Fibroblast of lung (primary cell): ENCODE measurements around the gene MS4A18. TPM values are rescaled to one million over a fixed set of nuclear protein-coding genes. Genes with fewer than 3 reads are reported as not detected.

ENCODE experiments used
- DNase-seq, 2 donors: peaks; one replicate each; pipeline versions ENCODE4 v3.0.0 to v3.0.0-alpha.2; 2010; ENCODE audit warnings: low read depth in 2 of 2
- H2AFZ ChIP-seq: 2 replicates; pipeline ENCODE4 v1.5.1; 2012; ENCODE audit warnings: low read length, control low read depth, inconsistent platforms
- H3K27ac ChIP-seq: 2 replicates; pipeline ENCODE4 v1.5.1; 2011; ENCODE audit warnings: low read length, control low read depth; ENCODE audit not compliant: insufficient read depth
- H3K27me3 ChIP-seq: 2 replicates; pipeline ENCODE4 v1.5.1; 2011; ENCODE audit warnings: mild to moderate bottlenecking, low read length; ENCODE audit not compliant: control insufficient read depth, insufficient read depth
- H3K36me3 ChIP-seq: 2 replicates; pipeline ENCODE4 v1.5.1; 2011; ENCODE audit warnings: low read length; ENCODE audit not compliant: control insufficient read depth, insufficient read depth
- H3K4me1 ChIP-seq: 2 replicates; pipeline ENCODE4 v1.5.1; 2011; ENCODE audit warnings: low read length; ENCODE audit not compliant: control insufficient read depth, insufficient read depth; ENCODE audit errors: extremely low read depth
- H3K4me2 ChIP-seq: 2 replicates; pipeline ENCODE4 v1.5.1; 2011; ENCODE audit warnings: low read length, control low read depth; ENCODE audit not compliant: insufficient read depth; ENCODE audit errors: extremely low read depth
- H3K4me3 ChIP-seq, 4 experiments: fragments of 200-600 bp in 1 of 4; sonication (generic) in 1 of 4; replicated peaks in 1 of 4; 2 replicates each; pipeline ENCODE4 v1.5.1; 2011 to 2016; ENCODE audit warnings: low read length in 4 of 4, low read depth in 3 of 4, mild to moderate bottlenecking in 3 of 4, control low read depth in 2 of 4, inconsistent platforms in 1 of 4, mixed read lengths in 1 of 4; ENCODE audit not compliant: insufficient read depth in 1 of 4; ENCODE audit errors: control extremely low read depth in 1 of 4
- H3K79me2 ChIP-seq: 2 replicates; pipeline ENCODE4 v1.5.1; 2012; ENCODE audit warnings: mild to moderate bottlenecking, low read length, inconsistent platforms; ENCODE audit not compliant: control insufficient read depth, insufficient read depth
- H3K9ac ChIP-seq: 2 replicates; pipeline ENCODE4 v1.5.1; 2011; ENCODE audit warnings: mild to moderate bottlenecking, low read length, control low read depth; ENCODE audit not compliant: insufficient read depth
- H3K9me3 ChIP-seq: 2 replicates; pipeline ENCODE4 v1.5.1; 2012; ENCODE audit warnings: low read depth, low read length; ENCODE audit not compliant: control insufficient read depth, insufficient read depth
- H4K20me1 ChIP-seq: 2 replicates; pipeline ENCODE4 v1.5.1; 2011; ENCODE audit warnings: low read length; ENCODE audit not compliant: control insufficient read depth, insufficient read depth; ENCODE audit errors: extremely low read depth
- EZH2 ChIP-seq: IDR thresholded peaks from 2 replicates; pipeline ENCODE4 v1.5.1; 2012; ENCODE audit warnings: low read length, control low read depth, mild to moderate bottlenecking; ENCODE audit errors: missing control alignments
- polyA plus RNA-seq, 2 donors: library from polyadenylated mRNA; depleted of rRNA in 1 of 2; stranded (reverse) in 1 of 2; unstranded in 1 of 2; fragments of >200 nt; gene quantifications; 2 replicates each; pipeline ENCODE4 v1.2.1, GENCODE V29; 2011 to 2012; ENCODE audit warnings: missing spikeins in 1 of 2
- total RNA-seq: library from RNA; depleted of rRNA; stranded (reverse); fragments of >200 nt; gene quantifications from 2 replicates; pipeline ENCODE4 v1.2.1, GENCODE V29; 2014
- TF ChIP-seq, protein P1 (sequence below), 2 donors: IDR thresholded peaks in 1 of 2; conservative IDR thresholded peaks in 1 of 2; 1 replicate in 1 of 2; 2 replicates in 1 of 2; pipeline ENCODE4 v1.5.1; 2011 to 2012; ENCODE audit warnings: low read length in 2 of 2, control low read depth in 1 of 2, inconsistent platforms in 1 of 2, low read depth in 1 of 2, mild to moderate bottlenecking in 1 of 2

MS4A18 gene
- total and polyA plus RNA-seq, 2 donors (not counting 1 experiment from before 2014, with no cell fraction given) = not detected

DNA sequence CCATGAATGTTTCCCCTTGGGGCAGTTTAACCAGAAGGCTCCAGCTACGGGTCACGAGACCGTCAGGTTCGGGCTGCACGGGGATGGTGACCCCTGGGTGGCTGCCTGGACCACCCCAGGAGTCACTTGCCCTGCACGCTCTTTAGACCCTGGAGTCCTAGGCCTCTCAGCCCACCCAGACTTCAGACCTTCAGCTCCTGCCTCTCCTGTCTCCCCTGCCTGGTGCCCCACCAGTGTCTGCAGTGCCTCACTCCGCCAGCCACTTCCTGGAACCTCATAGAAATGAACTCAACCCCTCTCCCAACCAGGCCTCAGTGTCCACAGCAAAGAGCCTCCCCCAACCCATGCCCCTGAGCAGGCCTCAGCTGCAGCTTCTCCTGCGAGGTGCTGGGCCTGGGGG, 48.1 kb downstream of the MS4A18 start:
- Histone ChIP-seq H3K9me3 (no peaks in the 10 kb centered on the region), H3K36me3 (no peaks in the 10 kb centered on the region), H3K4me3 (no peak overlapping the region), H4K20me1 (no peaks in the 10 kb centered on the region), H3K4me1 (peaks cover 3% of the 10 kb centered on the region), H3K4me2 (no peak overlapping the region), H3K9ac (no peak overlapping the region), H3K27me3 (no peaks in the 10 kb centered on the region), H3K27ac (no peak overlapping the region), H2AFZ (no peak overlapping the region), H3K79me2 (no peaks in the 10 kb centered on the region)
- no peak for DNase-seq
- TF ChIP-seq, protein P1, sequence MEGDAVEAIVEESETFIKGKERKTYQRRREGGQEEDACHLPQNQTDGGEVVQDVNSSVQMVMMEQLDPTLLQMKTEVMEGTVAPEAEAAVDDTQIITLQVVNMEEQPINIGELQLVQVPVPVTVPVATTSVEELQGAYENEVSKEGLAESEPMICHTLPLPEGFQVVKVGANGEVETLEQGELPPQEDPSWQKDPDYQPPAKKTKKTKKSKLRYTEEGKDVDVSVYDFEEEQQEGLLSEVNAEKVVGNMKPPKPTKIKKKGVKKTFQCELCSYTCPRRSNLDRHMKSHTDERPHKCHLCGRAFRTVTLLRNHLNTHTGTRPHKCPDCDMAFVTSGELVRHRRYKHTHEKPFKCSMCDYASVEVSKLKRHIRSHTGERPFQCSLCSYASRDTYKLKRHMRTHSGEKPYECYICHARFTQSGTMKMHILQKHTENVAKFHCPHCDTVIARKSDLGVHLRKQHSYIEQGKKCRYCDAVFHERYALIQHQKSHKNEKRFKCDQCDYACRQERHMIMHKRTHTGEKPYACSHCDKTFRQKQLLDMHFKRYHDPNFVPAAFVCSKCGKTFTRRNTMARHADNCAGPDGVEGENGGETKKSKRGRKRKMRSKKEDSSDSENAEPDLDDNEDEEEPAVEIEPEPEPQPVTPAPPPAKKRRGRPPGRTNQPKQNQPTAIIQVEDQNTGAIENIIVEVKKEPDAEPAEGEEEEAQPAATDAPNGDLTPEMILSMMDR (conservative IDR thresholded peaks at IDR 0.05 in 1 of 2, IDR thresholded peaks at IDR 0.05 in 1 of 2; ENCODE audit: low read depth in 1 of 2, low read length in 2 of 2) = no peak
- TF ChIP-seq EZH2 = no peak

GRCh38 chr11:60774726-60775125, 50.2 kb downstream of the MS4A18 start:
- peaks cover 5% of the 10 kb centered on the region for H3K4me1 ChIP-seq
- no peaks in the 10 kb centered on the region for H4K20me1 ChIP-seq
- H3K27ac ChIP-seq = no peak overlapping the region
- H3K27me3 ChIP-seq = no peaks in the 10 kb centered on the region
- H3K4me3 ChIP-seq = no peak overlapping the region
- no peak overlapping the region for H3K4me2 ChIP-seq
- H3K9ac ChIP-seq = no peak overlapping the region
- H3K9me3 ChIP-seq = no peaks in the 10 kb centered on the region
- no peak overlapping the region for H2AFZ ChIP-seq
- TF ChIP-seq, protein P1 (conservative IDR thresholded peaks at IDR 0.05 in 1 of 2, IDR thresholded peaks at IDR 0.05 in 1 of 2; ENCODE audit: low read depth in 1 of 2, low read length in 2 of 2) = no peak
- TF ChIP-seq EZH2 = no peak
- H3K36me3 ChIP-seq = no peaks in the 10 kb centered on the region
- H3K79me2 ChIP-seq = no peaks in the 10 kb centered on the region
- DNase-seq = no peak

DNA sequence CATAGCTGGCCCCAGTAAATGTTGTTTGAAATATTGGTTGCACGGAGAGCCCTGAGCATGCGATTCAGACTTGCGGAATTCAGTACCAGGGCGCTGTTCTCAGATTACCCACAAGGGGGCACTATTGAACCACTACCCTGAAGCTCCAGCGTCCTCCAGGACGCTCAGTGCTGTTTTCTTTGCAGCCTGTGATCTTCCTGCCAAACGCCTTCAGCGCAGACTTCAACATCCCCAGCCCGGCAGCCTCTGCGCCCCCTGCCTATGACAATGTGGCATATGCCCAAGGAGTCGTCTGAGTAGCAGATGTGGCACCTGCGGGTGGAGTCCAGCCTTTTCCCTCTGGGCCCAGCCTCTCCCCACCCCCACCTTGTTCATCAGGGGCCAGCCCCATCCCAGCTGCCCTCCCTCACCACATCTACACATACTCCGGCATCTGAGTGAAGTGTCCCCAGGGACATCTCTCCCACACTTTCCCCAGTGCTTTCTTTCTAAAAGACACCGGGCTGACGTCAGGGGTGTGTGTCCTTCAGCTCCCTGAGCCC, 51.0 kb downstream of the MS4A18 start:
- Histone ChIP-seq H4K20me1 (no peaks in the 10 kb centered on the region), H3K36me3 (no peaks in the 10 kb centered on the region), H2AFZ (no peak overlapping the region), H3K27me3 (no peaks in the 10 kb centered on the region), H3K4me1 (peaks cover 5% of the 10 kb centered on the region), H3K9me3 (no peaks in the 10 kb centered on the region), H3K4me2 (no peak overlapping the region), H3K4me3 (no peak overlapping the region), H3K27ac (no peak overlapping the region), H3K79me2 (no peaks in the 10 kb centered on the region), H3K9ac (no peak overlapping the region)
- DNase-seq = peak; percentile 75 to 91
- no peak for TF ChIP-seq EZH2
- TF ChIP-seq, protein P1 (conservative IDR thresholded peaks at IDR 0.05 in 1 of 2, IDR thresholded peaks at IDR 0.05 in 1 of 2; ENCODE audit: low read depth in 1 of 2, low read length in 2 of 2) = peak; percentile 92 to 97
